Esophagus muscularis mucosa (tissue), 3 donors: ENCODE results near the gene PKN2.

Experiments
- POLR2A ChIP-seq: fragments of 450-650 bp; IDR thresholded peaks from one replicate; pipeline ENCODE4 v1.6.1; 2017; ENCODE audit warnings: antibody characterized with exemption, moderate library complexity, mild to moderate bottlenecking, low read depth
- POLR2AphosphoS5 ChIP-seq, 2 donors: sonication (generic); formaldehyde crosslinking; IDR thresholded peaks; one replicate each; pipeline ENCODE4 v1.6.1; 2017; ENCODE audit warnings: antibody characterized with exemption in 2 of 2
- TF ChIP-seq, protein P1 (sequence below), 3 experiments: fragments of 200-600 bp in 2 of 3; fragments of 450-650 bp in 1 of 3; sonication (generic) in 2 of 3; IDR thresholded peaks; one replicate each; pipeline ENCODE4 v1.5.1; 2017 to 2019; ENCODE audit warnings: antibody characterized with exemption in 3 of 3, mild to moderate bottlenecking in 2 of 3, moderate library complexity in 1 of 3

- TF ChIP-seq, protein P1, sequence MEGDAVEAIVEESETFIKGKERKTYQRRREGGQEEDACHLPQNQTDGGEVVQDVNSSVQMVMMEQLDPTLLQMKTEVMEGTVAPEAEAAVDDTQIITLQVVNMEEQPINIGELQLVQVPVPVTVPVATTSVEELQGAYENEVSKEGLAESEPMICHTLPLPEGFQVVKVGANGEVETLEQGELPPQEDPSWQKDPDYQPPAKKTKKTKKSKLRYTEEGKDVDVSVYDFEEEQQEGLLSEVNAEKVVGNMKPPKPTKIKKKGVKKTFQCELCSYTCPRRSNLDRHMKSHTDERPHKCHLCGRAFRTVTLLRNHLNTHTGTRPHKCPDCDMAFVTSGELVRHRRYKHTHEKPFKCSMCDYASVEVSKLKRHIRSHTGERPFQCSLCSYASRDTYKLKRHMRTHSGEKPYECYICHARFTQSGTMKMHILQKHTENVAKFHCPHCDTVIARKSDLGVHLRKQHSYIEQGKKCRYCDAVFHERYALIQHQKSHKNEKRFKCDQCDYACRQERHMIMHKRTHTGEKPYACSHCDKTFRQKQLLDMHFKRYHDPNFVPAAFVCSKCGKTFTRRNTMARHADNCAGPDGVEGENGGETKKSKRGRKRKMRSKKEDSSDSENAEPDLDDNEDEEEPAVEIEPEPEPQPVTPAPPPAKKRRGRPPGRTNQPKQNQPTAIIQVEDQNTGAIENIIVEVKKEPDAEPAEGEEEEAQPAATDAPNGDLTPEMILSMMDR (IDR thresholded peaks at IDR 0.05): peak; percentile 45 to 78 (median 59)
- TF ChIP-seq POLR2AphosphoS5 (IDR thresholded peaks at IDR 0.05) (no peak), POLR2A (no peak)
These were observed 116.4 kb downstream of the PKN2 start for GRCh38 chr1:88800382-88801051.
